ENCODE data around the gene RAP1GAP.
"Not testable (repeated sequence)": the region's sequence is repeated elsewhere in the genome, so short reads cannot be mapped to it uniquely, and the experiment has no call there.

Gene RAP1GAP

GRCh38 chr1:21677168-21677567 is 8.0 kb upstream of the RAP1GAP start:
- FAIRE-seq = no peak
- no peak for DNase-seq (ENCODE audit: low spot score)

DNA sequence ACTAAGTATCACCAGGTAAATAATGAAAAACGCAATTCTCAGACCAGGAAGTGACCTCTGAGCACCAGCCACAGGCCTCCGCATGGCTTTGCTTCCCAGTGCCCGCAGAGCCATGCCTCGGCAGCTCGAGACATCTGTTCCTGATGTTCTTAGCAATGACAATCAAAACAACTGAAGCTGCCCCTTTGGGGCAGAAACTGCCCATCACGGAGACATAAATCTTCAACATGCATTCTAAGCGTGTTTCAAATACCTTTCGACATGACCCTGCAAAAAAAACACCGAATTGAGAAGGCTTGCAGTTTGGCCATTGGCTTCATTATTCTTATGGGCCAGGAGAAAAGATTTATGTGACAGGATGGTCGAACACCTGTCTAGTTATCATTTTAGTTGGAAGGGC is 5.8 kb upstream of the RAP1GAP start:
- DNase-seq (ENCODE audit: low spot score) = no peak
- no peak for FAIRE-seq

GRCh38 chr1:21673853-21674252 is 4.7 kb upstream of the RAP1GAP start:
- FAIRE-seq; DNase-seq (ENCODE audit: low spot score): not testable (repeated sequence)

- FAIRE-seq (no peak), DNase-seq (ENCODE audit: low spot score) (no peak)
Measured at GRCh38 chr1:21673277-21673780, 4.2 kb upstream of the RAP1GAP start.

DNA sequence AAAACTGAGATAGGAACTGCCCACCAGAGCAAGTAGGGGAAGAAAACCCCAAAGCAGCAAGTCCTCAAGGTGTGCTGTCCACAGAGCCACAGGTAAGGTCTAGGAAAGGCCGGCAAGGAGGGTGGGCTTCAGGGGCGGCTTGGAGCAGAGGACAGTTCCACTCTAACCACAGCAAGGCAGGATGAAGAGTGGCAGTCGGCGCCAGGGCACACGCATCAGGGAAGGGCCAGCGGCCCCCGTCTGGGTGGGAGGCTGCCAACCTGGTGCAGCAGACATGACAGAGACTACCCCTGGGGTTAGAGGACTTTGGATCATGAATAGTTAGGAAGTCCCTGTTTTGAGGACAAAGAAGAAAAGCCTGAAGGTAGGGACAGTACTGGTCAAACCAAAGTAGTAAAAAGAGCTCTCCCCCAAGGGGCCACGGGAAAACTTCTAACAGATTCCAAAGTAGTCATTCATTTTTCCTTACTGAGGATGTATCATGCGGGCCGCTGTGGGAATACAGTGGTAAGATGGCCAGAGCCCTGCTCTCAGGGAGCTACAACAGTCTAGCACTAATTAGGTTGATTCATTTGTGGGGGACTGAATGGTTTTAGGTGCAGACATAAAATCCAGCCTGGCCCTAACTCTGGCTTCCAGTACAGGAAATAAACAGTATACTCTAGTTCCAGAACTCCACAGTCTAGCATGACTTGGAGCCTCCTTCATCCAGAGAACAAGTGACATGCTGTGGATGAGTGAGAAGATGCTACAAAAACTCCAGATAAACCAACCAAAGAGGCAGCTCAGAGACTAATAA is 3.5 kb upstream of the RAP1GAP start:
- DNase-seq (ENCODE audit: low spot score) (no peak), FAIRE-seq (no peak)

GRCh38 chr1:21671915-21672314 is 2.8 kb upstream of the RAP1GAP start:
- no peak for FAIRE-seq
- DNase-seq (ENCODE audit: low spot score) = no peak

GRCh38 chr1:21670956-21671902 is 2.1 kb upstream of the RAP1GAP start:
- DNase-seq (ENCODE audit: low spot score) = no peak
- no peak for FAIRE-seq

GRCh38 chr1:21670059-21670881 is 1.1 kb upstream of the RAP1GAP start:
- FAIRE-seq = no peak
- no peak for DNase-seq (ENCODE audit: low spot score)

DNA sequence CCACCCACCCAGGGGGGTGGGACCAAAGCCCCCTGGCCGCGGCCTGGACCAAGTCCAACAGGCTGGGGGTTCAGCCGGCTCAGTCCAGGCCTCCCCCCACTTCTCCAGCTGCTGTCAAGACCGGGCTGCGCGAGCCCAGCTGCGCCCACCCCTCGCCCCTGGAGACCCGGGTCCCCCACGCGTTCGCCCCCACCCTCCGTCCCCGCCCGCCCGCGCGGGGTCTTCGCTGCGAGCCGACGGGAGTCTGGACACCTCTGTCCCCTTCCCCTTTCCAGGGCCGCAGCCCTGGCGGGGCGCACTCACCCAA is 253 bp downstream of the RAP1GAP start:
- no peak for FAIRE-seq
- DNase-seq (ENCODE audit: low spot score) = no peak

DNA sequence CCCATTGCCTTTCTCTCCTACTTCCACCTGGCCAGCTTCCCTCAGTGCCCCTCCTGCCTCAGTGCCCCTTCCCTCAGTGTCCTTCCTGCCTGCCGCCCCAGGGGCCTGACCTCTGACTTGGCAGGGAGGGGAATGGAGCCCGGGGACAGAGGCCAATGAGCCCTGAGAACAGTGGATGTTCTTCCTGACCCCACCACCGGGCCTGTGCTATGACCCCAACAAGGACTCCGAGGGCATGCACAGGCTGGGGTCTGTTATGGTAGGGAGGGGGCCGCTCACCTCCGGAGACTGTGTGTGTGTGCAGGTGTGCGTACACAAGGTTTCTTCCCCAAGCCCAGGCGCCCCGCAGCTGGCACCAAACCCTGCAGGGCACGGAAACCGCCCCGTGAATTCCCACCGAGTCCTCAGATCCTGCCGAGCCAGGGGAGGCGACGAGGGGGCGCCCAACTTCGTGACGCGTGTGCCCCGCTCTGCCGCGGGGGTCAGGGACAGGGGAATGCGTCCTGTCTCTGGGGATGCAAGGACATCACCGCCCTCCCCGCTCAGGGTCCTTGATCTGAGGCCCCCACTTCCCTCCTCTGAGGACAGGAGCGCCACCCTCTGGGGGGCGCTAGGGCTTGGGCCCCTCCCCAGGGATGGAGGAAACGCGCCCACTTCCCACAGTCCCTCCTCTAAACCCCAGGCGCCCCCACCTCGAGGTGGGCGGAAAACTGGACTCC is 766 bp downstream of the RAP1GAP start:
- FAIRE-seq = no peak
- DNase-seq (ENCODE audit: low spot score) = no peak

DNA sequence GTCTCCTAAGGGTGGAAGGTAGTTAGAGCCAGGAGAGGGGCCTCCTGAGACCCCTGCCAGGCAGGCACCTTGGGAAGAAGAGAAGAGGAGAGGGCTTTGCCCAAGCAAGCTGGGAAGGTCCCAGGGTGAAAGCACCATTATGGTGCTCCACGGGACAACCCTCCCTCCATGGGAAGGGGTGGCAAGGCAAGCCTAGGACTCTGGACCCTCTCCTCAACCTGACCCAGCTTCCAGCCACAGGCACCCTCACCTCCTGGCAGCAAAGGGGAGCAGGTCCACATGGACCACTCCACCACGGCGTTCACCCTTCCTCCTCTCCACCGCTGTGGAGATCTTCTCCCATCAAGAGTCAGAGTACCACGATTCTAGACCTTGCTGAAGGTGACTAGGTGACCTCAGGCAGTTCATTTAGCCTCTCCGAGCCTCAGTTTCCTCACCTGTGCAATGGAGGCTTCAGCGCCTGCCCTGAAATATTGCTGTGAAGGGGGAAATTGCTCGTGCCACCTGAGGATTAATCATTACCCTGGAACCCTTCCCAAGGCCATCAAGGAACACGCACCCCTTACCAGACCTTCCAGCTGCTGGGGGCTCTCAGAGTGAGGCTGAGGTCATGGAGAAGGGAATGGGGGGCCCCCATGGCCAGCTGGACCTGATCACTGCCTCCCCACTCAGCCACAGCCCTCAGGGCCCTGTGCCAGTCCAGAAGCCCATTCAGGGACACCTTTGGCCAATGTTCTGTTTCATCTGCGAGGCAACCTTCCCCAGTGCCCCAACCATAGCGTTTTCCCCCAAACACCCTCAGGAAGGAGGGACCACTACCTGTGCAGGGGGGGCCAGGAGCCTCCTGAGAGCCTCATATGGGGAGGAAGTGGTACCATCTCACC is 1.6 kb downstream of the RAP1GAP start:
- FAIRE-seq (no peak), DNase-seq (ENCODE audit: low spot score) (no peak)

GRCh38 chr1:21666576-21667320 is 2.4 kb downstream of the RAP1GAP start:
- FAIRE-seq = no peak
- DNase-seq (ENCODE audit: low spot score) = no peak

- DNase-seq (ENCODE audit: low spot score) = no peak
- FAIRE-seq = no peak
Measured at GRCh38 chr1:21665711-21666575, 3.2 kb downstream of the RAP1GAP start.

GRCh38 chr1:21664806-21665588 is 4.2 kb downstream of the RAP1GAP start:
- FAIRE-seq = no peak
- no peak for DNase-seq (ENCODE audit: low spot score)

GRCh38 chr1:21663951-21664805 is 5.0 kb downstream of the RAP1GAP start:
- no peak for FAIRE-seq
- no peak for DNase-seq (ENCODE audit: low spot score)

DNA sequence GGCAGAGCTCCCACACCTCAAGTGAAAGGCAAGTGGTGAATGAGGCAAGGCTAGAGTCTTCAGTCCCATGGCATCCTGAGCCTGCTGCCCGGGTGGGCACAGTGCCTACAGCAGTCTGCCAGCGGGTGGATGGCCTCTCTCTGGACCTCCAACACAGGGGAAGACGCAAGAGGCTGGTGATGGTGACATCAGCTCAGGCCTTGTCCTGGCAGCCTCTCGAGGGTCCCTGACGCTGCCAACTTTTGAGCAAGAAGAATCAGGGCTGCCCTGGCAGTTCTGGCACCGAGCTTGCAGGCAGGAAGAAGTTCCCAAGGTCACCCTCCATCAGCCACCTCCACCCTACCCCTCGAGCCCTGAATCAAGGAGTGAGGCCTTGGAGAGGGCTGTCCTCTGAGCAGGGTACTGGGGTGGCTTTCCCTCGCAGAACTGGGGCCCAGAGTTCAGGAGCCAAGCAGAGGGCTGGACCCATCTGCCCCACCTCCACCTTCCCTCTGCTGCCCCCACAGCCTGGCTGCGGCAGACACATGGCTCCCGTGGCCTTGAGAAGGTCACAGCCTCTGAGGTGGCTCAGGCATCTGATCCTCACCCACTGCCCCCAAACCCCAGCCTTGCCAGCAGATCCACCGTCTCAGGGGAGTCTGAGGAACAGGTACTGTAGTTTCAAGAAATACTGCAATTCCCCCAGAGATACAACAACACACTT is 5.8 kb downstream of the RAP1GAP start:
- DNase-seq (ENCODE audit: low spot score) = no peak
- no peak for FAIRE-seq
